ENCODE measurements around the gene ZNF674. TPM values are rescaled to one million over a fixed set of nuclear protein-coding genes. Genes with fewer than 3 reads are reported as not detected.

The ZNF674 gene
- total RNA-seq, 1 experiment from 2014 or later: 7.1 TPM

DNA sequence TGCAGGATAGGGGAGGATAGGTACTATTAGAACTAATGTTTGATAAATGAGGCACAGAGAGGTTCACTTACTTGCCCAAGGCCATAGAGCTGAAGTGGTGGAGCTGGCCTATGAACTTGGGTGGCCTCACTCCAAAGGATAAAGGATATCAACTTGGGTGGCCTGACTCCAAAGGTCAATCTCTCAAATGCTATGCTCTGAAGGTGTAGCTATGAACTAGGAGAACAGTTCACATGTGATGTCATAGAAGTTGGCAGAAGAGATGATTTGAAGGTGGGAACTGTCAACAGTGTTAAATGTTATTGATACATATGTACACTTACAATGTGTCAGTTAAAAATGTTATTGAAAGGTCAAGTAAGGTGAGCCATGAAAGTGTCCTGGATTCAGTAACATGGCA, 22.2 kb upstream of the ZNF674 start:
- CTCF ChIA-PET: interaction anchor here (0.6 to 1.1 kb wide), 2 partner anchors 14 to 20 kb away, joined by 3 to 7 read pairs; no protein-coding TSS in a partner anchor
- Mint-ChIP-seq H3K4me3 (ENCODE audit: low read depth, unreplicated experiment) (no peak overlapping the region), H3K9me3 (ENCODE audit: low read depth, unreplicated experiment) (no peaks in the 10 kb centered on the region), H3K27me3 (ENCODE audit: unreplicated experiment) (no peaks in the 10 kb centered on the region), H3K27ac (ENCODE audit: unreplicated experiment) (no peak overlapping the region), H3K4me1 (ENCODE audit: low read depth, unreplicated experiment) (peaks cover 6% of the 10 kb centered on the region), H3K36me3 (ENCODE audit: insufficient read depth, unreplicated experiment) (no peaks in the 10 kb centered on the region)
- BruUV-seq (replicated peaks): no TSS peak
- TF ChIP-seq, protein P1, sequence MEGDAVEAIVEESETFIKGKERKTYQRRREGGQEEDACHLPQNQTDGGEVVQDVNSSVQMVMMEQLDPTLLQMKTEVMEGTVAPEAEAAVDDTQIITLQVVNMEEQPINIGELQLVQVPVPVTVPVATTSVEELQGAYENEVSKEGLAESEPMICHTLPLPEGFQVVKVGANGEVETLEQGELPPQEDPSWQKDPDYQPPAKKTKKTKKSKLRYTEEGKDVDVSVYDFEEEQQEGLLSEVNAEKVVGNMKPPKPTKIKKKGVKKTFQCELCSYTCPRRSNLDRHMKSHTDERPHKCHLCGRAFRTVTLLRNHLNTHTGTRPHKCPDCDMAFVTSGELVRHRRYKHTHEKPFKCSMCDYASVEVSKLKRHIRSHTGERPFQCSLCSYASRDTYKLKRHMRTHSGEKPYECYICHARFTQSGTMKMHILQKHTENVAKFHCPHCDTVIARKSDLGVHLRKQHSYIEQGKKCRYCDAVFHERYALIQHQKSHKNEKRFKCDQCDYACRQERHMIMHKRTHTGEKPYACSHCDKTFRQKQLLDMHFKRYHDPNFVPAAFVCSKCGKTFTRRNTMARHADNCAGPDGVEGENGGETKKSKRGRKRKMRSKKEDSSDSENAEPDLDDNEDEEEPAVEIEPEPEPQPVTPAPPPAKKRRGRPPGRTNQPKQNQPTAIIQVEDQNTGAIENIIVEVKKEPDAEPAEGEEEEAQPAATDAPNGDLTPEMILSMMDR (IDR thresholded peaks at IDR 0.05; ENCODE audit: unreplicated experiment): no peak
- intact Hi-C loops (cut with micrococcal nuclease; ENCODE audit: unreplicated experiment): no loop called here
- DNase-seq: no peak

- no peaks in the 10 kb centered on the region for H3K9me3 Mint-ChIP-seq (ENCODE audit: low read depth, unreplicated experiment)
- intact Hi-C loops (cut with micrococcal nuclease; ENCODE audit: unreplicated experiment): no loop called here
- TF ChIP-seq, protein P1 (IDR thresholded peaks at IDR 0.05; ENCODE audit: unreplicated experiment): no peak
- no peak overlapping the region for H3K27ac Mint-ChIP-seq (ENCODE audit: unreplicated experiment)
- CTCF ChIA-PET: interaction anchor here (1.6 kb wide), 1 partner anchor 28 kb away, joined by 5 read pairs; no protein-coding TSS in a partner anchor
- DNase-seq: no peak
- no TSS peak for BruUV-seq (replicated peaks)
- no peak overlapping the region for H3K4me3 Mint-ChIP-seq (ENCODE audit: low read depth, unreplicated experiment)
- no peaks in the 10 kb centered on the region for H3K4me1 Mint-ChIP-seq (ENCODE audit: low read depth, unreplicated experiment)
- no peaks in the 10 kb centered on the region for H3K27me3 Mint-ChIP-seq (ENCODE audit: unreplicated experiment)
- H3K36me3 Mint-ChIP-seq (ENCODE audit: insufficient read depth, unreplicated experiment): no peaks in the 10 kb centered on the region
Observed at GRCh38 chrX:46561824-46562657, 16.8 kb upstream of the ZNF674 start.

DNA sequence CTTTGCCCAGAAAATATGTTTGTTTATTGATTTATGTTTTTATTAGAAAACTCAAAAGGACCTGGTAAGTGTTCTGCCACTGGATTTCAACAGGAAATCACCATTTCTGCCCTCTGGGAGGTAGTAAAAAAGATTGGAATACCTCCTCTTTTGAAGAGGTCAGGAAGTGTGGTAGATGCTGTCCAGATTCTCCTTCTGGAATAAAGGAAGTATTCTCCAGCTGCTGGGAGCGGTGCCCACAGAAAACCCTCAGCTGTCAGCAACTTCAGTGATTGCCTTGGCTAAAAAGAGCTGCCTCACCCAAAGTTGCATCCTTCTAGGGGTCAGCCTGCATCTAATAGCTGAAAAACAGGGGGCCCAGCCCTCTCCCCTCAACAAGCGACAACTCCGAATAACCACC, 13.8 kb upstream of the ZNF674 start:
- CTCF ChIA-PET: no interaction called here
- H3K4me1 Mint-ChIP-seq (ENCODE audit: low read depth, unreplicated experiment): no peaks in the 10 kb centered on the region
- no peaks in the 10 kb centered on the region for H3K27me3 Mint-ChIP-seq (ENCODE audit: unreplicated experiment)
- no peak overlapping the region for H3K4me3 Mint-ChIP-seq (ENCODE audit: low read depth, unreplicated experiment)
- H3K36me3 Mint-ChIP-seq (ENCODE audit: insufficient read depth, unreplicated experiment): no peaks in the 10 kb centered on the region
- DNase-seq: no peak
- intact Hi-C loops (cut with micrococcal nuclease; ENCODE audit: unreplicated experiment): loop anchor here (5.0 kb wide), 1 partner anchor 83 kb away; no protein-coding TSS in a partner anchor
- TF ChIP-seq, protein P1 (IDR thresholded peaks at IDR 0.05; ENCODE audit: unreplicated experiment): no peak
- BruUV-seq (replicated peaks): no TSS peak
- no peak overlapping the region for H3K27ac Mint-ChIP-seq (ENCODE audit: unreplicated experiment)
- no peaks in the 10 kb centered on the region for H3K9me3 Mint-ChIP-seq (ENCODE audit: low read depth, unreplicated experiment)

GRCh38 chrX:46554942-46555341, 9.7 kb upstream of the ZNF674 start:
- intact Hi-C loops (cut with micrococcal nuclease; ENCODE audit: unreplicated experiment): loop anchor here (1.0 to 5.0 kb wide), 2 partner anchors 87 to 241 kb away; no protein-coding TSS in a partner anchor
- CTCF ChIA-PET: interaction anchor here (0.7 to 1.2 kb wide), 7 partner anchors 8 to 1029 kb away, joined by 3 to 7 read pairs (median 4); no protein-coding TSS in a partner anchor
- no peaks in the 10 kb centered on the region for H3K4me1 Mint-ChIP-seq (ENCODE audit: low read depth, unreplicated experiment)
- no TSS peak for BruUV-seq (replicated peaks)
- H3K27ac Mint-ChIP-seq (ENCODE audit: unreplicated experiment): no peak overlapping the region
- H3K4me3 Mint-ChIP-seq (ENCODE audit: low read depth, unreplicated experiment): no peak overlapping the region
- no peaks in the 10 kb centered on the region for H3K36me3 Mint-ChIP-seq (ENCODE audit: insufficient read depth, unreplicated experiment)
- no peaks in the 10 kb centered on the region for H3K27me3 Mint-ChIP-seq (ENCODE audit: unreplicated experiment)
- no peaks in the 10 kb centered on the region for H3K9me3 Mint-ChIP-seq (ENCODE audit: low read depth, unreplicated experiment)
- TF ChIP-seq, protein P1 (IDR thresholded peaks at IDR 0.05; ENCODE audit: unreplicated experiment): no peak
- DNase-seq: no peak
